AG09309 (cell line): Measurements from ENCODE around the gene SLC26A1.

Experiments used
- DNase-seq: peaks from one replicate; pipeline ENCODE4 v3.0.0-alpha.2; 2010; ENCODE audit warnings: low read depth
- H3K4me3 ChIP-seq: 2 replicates; pipeline ENCODE4 v1.5.1; 2011; ENCODE audit warnings: mild to moderate bottlenecking, low read depth, low read length, moderate library complexity; ENCODE audit not compliant: control insufficient read depth
- TF ChIP-seq, protein P1 (sequence below): IDR thresholded peaks from 2 replicates; pipeline ENCODE4 v1.5.1; 2011; ENCODE audit warnings: mild to moderate bottlenecking, low read depth, low read length, inconsistent platforms; ENCODE audit not compliant: insufficient read depth, control insufficient read depth; ENCODE audit errors: missing control alignments

SLC26A1 gene

DNA sequence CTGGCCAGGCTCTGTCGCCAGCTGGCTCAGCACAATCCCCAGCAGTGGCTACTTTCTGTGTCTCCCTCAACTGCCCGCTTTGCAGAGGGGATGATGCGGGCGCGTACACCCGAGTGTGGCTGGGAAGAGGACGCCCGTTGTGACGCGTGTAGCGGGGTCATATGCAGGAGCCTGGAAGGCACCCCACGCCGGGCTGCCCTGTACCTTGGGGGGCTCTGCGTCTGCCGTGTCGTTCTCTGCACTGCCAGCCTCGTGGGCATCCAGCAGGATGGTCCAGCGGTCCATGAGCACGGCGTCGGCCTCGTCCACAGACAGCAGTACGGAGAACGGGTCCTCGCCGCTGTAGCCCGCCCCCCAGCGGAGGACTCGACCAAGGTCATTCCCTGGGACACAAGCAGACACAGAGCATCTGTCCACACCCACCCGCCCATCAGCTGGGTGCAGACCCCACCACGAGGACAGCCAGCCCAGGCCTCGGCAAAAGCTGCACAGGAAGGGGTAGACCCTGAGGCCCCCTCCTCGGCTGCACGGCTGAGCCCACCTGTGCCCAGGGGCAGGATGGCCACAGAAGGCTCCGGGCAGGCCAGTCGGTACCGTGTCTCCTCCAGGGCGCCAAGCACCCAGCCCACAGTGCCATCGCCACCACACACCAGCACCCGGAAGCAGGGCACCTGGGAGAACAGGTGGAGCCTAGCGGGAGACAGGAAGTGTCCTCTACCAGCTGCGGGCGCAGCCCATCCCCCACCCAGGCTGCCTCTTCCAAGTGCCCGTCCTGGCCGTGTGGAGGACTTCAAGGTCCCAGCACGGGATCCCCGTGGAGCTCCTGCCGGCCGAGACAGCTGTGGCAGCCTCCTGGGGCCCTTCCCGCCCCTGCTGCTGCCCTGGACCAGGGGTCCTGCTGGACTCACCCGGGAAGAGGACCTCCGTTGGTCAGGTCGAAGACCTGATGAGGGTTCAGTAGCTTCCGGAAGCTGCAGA, 30.7 kb downstream of the SLC26A1 start:
- DNase-seq, result no peak
- H3K4me3 ChIP-seq, result no peak overlapping the region
- TF ChIP-seq, protein P1, sequence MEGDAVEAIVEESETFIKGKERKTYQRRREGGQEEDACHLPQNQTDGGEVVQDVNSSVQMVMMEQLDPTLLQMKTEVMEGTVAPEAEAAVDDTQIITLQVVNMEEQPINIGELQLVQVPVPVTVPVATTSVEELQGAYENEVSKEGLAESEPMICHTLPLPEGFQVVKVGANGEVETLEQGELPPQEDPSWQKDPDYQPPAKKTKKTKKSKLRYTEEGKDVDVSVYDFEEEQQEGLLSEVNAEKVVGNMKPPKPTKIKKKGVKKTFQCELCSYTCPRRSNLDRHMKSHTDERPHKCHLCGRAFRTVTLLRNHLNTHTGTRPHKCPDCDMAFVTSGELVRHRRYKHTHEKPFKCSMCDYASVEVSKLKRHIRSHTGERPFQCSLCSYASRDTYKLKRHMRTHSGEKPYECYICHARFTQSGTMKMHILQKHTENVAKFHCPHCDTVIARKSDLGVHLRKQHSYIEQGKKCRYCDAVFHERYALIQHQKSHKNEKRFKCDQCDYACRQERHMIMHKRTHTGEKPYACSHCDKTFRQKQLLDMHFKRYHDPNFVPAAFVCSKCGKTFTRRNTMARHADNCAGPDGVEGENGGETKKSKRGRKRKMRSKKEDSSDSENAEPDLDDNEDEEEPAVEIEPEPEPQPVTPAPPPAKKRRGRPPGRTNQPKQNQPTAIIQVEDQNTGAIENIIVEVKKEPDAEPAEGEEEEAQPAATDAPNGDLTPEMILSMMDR, result no peak

DNA sequence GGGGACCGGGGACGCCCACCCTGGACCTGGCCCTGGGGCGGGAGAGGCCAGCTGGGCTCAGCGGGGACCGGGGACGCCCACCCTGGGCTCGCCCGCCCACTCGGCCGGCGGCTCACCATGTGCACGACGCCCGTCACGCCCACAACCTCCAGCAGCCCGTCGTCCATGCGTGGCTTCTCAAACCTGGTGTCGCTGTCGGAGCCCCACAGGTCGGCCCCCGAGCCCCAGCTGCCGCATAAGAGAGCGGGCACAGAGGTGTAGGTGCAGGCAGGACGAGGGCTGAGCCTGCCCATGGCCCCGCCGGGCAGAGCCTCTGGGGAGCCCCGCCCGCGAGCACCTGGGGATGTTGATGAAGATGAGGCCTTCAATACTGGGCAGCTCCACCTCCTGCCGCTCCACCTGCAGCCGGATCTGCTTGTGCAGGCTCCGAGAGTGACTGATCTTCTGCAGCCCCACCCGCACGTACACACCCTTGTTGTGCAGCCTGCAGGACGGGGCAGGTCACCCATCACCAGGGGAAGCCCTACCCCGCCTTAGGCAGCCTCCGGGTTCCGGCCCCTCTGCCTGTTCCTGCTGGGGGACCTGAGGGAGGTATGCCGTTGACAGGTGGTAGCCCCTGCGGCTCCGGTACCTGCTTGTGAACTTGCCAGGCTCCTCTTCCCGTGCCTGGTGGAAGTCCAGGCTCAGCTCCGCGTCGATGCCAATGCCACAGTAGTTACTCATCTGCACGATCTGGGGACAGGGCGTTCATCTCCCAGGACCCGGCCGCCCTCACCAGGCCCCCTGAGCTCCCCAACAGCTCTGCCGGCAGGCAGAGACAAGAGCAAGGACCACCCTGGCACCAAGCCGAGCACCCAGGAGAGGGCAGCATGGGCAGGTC, 31.6 kb downstream of the SLC26A1 start:
- TF ChIP-seq, protein P1, result no peak
- no peak overlapping the region for H3K4me3 ChIP-seq
- no peak for DNase-seq

DNA sequence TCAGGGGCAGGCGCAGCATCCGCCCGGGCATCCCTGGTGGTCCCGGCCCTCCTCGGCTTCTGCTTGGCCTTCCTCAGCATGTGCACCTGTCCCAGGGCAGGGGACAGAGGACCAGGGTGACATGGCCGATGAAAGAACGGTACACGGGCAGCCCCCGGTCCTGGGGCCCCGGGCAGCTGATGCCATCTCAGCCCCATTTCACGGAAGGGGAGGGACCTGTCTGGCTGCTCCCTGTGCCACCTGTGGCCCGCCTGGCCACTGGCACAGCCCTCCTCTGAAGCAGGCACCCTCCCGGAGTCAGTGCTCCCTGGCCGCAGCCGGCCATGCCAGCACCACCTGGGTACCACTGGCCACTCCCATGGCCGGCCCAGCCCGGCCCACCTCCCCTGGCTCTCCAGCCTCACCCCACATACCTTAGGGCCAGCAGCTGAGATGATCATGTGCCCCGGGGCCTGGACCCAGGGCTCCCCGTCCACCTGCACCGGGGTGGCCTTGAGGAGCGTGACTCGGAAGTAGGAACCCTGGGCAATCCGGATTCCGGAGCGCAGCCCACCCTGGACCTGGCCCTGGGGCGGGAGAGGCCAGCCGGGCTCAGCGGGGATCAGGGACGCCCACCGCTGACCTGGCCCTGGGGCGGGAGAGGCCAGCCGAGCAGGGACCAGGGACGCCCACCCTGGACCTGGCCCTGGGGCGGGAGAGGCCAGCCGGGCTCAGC, 32.4 kb downstream of the SLC26A1 start:
- TF ChIP-seq, protein P1, result no peak
- no peak for DNase-seq
- no peak overlapping the region for H3K4me3 ChIP-seq

DNA sequence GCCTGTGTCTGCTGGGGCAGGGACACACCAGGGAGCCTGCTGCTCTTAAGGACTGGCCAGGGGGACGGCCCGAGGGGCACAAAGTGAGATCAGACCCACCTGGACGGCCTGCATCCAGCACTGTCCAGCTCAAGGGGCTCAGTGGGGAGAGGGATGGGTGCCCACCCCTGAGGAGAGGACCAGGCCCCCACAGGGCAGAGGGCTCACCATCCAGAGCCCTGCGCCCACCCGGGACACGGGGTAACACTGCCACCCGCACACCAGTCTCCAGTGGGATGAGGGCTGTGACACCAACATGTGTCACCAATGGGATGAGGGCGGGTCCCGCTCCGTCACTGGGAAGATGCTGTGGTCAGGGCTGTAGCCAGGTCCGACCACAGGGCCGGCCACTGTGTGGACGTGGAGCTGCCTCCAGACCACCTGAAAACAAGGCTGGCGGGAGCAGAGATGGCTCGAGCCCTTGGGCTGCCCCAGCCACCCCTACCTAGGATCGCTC, 33.0 kb downstream of the SLC26A1 start:
- TF ChIP-seq, protein P1, result no peak
- H3K4me3 ChIP-seq, result no peak overlapping the region
- no peak for DNase-seq

DNA sequence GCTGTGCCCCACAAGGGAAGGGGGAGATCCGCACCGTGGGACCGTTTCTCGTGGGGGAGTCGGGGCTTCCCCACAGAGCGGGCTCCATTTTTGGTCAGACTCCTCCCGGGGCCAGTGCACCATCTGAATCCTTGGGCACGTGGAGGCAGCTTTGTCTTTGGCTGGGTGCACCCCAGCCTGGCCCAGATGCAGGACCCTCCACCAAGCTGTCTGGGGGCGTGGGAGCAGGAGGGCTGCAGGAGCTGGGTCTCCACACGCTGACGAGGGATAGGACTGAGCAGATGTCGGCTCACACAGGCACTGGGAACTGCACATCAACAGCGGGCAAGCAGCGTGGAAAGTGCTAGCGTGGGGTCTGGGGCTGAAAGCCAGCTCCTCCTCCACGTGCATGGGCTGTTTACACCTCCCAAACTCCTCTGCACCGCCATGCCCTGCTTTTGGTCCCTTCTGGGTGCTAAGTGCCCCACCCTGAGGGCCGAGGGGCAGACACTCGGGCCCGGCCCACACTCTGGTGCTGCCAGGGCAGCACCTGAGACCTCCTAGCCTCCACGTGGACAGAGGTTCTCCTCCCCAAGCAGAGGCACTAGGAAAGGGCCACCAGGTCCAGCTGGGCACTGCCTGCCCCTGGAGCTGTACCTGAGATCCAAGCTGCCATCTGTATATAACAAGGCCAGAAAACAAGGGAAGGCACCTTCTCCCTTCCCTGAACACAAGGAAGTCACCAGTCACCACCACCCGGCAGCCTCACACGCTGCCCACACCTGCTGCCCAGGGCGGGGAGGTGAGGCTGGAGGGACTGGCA, 33.7 kb downstream of the SLC26A1 start:
- no peak for DNase-seq
- TF ChIP-seq, protein P1, result no peak
- H3K4me3 ChIP-seq, result no peak overlapping the region
